Lower leg skin (tissue), 3 donors: Measurements from ENCODE around the gene ADAMTS10.

Experiments used
- CTCF ChIP-seq, 3 donors: fragments of 450-650 bp; IDR thresholded peaks; one replicate each; pipeline ENCODE4 v1.5.1; 2016; ENCODE audit warnings: antibody characterized with exemption in 3 of 3, mild to moderate bottlenecking in 3 of 3, moderate library complexity in 2 of 3
- POLR2A ChIP-seq, 2 donors: fragments of 450-650 bp; IDR thresholded peaks; one replicate each; pipeline ENCODE4 v1.6.1; 2016 to 2017; ENCODE audit warnings: antibody characterized with exemption in 2 of 2, mild to moderate bottlenecking in 1 of 2, moderate library complexity in 1 of 2

- no peak for TF ChIP-seq CTCF (IDR thresholded peaks at IDR 0.05)
- TF ChIP-seq POLR2A (IDR thresholded peaks at IDR 0.05) = no peak
Measured at GRCh38 chr19:8611877-8612806, 1.6 kb upstream of the ADAMTS10 start.
